Measurements from ENCODE around the gene HNRNPM. TPM values are rescaled to one million over a fixed set of nuclear protein-coding genes. Genes with fewer than 3 reads are reported as not detected.

Gene HNRNPM
- total RNA-seq, 1 donor from 2014 or later, result 59.0 TPM

- Histone ChIP-seq H3K9me3 (ENCODE audit: control insufficient read depth in 3 of 3, low read length in 3 of 3) (no peaks in the 10 kb centered on the region), H3K4me1 (ENCODE audit: control insufficient read depth in 3 of 3, insufficient read depth in 3 of 3, low read length in 3 of 3) (peaks cover 8 to 13% (median 10%) of the 10 kb centered on the region in 3 donors), H3K9ac (ENCODE audit: low read depth in 1 of 3, low read length in 3 of 3) (no peak overlapping the region), H3K4me3 (ENCODE audit: low read length in 3 of 3) (no peak overlapping the region), H3K27me3 (ENCODE audit: control insufficient read depth in 3 of 3, insufficient read depth in 3 of 3, low read length in 3 of 3) (no peaks in the 10 kb centered on the region), H3K27ac (ENCODE audit: low read depth, low read length) (no peak overlapping the region), H3K36me3 (ENCODE audit: control insufficient read depth in 3 of 3, insufficient read depth in 3 of 3, low read length in 3 of 3) (peaks cover 0 to 2% (median 0%) of the 10 kb centered on the region in 3 donors)
These were observed 58.7 kb downstream of the HNRNPM start for GRCh38 chr19:8503510-8503909.

GRCh38 chr19:8504171-8504570, 59.4 kb downstream of the HNRNPM start:
- H3K4me3 ChIP-seq (ENCODE audit: low read length in 3 of 3), result no peak overlapping the region
- H3K27me3 ChIP-seq (ENCODE audit: control insufficient read depth in 3 of 3, insufficient read depth in 3 of 3, low read length in 3 of 3), result no peaks in the 10 kb centered on the region
- H3K36me3 ChIP-seq (ENCODE audit: control insufficient read depth in 3 of 3, insufficient read depth in 3 of 3, low read length in 3 of 3), result peaks cover 0 to 2% (median 0%) of the 10 kb centered on the region in 3 donors
- H3K9ac ChIP-seq (ENCODE audit: low read depth in 1 of 3, low read length in 3 of 3), result no peak overlapping the region
- no peak overlapping the region for H3K27ac ChIP-seq (ENCODE audit: low read depth, low read length)
- peaks cover 8 to 13% (median 10%) of the 10 kb centered on the region in 3 donors for H3K4me1 ChIP-seq (ENCODE audit: control insufficient read depth in 3 of 3, insufficient read depth in 3 of 3, low read length in 3 of 3)
- H3K9me3 ChIP-seq (ENCODE audit: control insufficient read depth in 3 of 3, low read length in 3 of 3), result no peaks in the 10 kb centered on the region

GRCh38 chr19:8504919-8505318, 60.1 kb downstream of the HNRNPM start:
- Histone ChIP-seq H3K4me3 (ENCODE audit: low read length in 3 of 3) (no peak overlapping the region), H3K9me3 (ENCODE audit: control insufficient read depth in 3 of 3, low read length in 3 of 3) (no peaks in the 10 kb centered on the region), H3K36me3 (ENCODE audit: control insufficient read depth in 3 of 3, insufficient read depth in 3 of 3, low read length in 3 of 3) (peaks cover 0 to 2% (median 0%) of the 10 kb centered on the region in 3 donors), H3K4me1 (ENCODE audit: control insufficient read depth in 3 of 3, insufficient read depth in 3 of 3, low read length in 3 of 3) (peaks cover 8 to 13% (median 10%) of the 10 kb centered on the region in 3 donors), H3K27me3 (ENCODE audit: control insufficient read depth in 3 of 3, insufficient read depth in 3 of 3, low read length in 3 of 3) (no peaks in the 10 kb centered on the region), H3K27ac (ENCODE audit: low read depth, low read length) (no peak overlapping the region), H3K9ac (ENCODE audit: low read depth in 1 of 3, low read length in 3 of 3) (no peak overlapping the region)

- Histone ChIP-seq H3K9me3 (ENCODE audit: control insufficient read depth in 3 of 3, low read length in 3 of 3) (no peaks in the 10 kb centered on the region), H3K9ac (ENCODE audit: low read depth in 1 of 3, low read length in 3 of 3) (peak overlapping the region; percentile 59 to 84 (median 68)), H3K27me3 (ENCODE audit: control insufficient read depth in 3 of 3, insufficient read depth in 3 of 3, low read length in 3 of 3) (no peaks in the 10 kb centered on the region), H3K4me3 (ENCODE audit: low read length in 3 of 3) (peak overlapping the region; percentile 66 to 78 (median 76)), H3K36me3 (ENCODE audit: control insufficient read depth in 3 of 3, insufficient read depth in 3 of 3, low read length in 3 of 3) (peaks cover 0 to 2% (median 0%) of the 10 kb centered on the region in 3 donors), H3K4me1 (ENCODE audit: control insufficient read depth in 3 of 3, insufficient read depth in 3 of 3, low read length in 3 of 3) (peaks cover 8 to 13% (median 10%) of the 10 kb centered on the region in 3 donors), H3K27ac (ENCODE audit: low read depth, low read length) (no peak overlapping the region)
These were observed 61.1 kb downstream of the HNRNPM start for GRCh38 chr19:8505680-8506401.

- Histone ChIP-seq H3K4me3 (ENCODE audit: low read length in 3 of 3) (peak overlapping the region; percentile 66 to 78 (median 76)), H3K36me3 (ENCODE audit: control insufficient read depth in 3 of 3, insufficient read depth in 3 of 3, low read length in 3 of 3) (peaks cover 0 to 2% (median 0%) of the 10 kb centered on the region in 3 donors), H3K9ac (ENCODE audit: low read depth in 1 of 3, low read length in 3 of 3) (peak overlapping the region in 2 of 3 donors; percentile 59 to 84)
These were observed 61.7 kb downstream of the HNRNPM start for GRCh38 chr19:8506402-8506957.

GRCh38 chr19:8510589-8511115, 65.9 kb downstream of the HNRNPM start:
- Histone ChIP-seq H3K4me1 (ENCODE audit: control insufficient read depth in 3 of 3, insufficient read depth in 3 of 3, low read length in 3 of 3) (peaks cover 21 to 31% (median 23%) of the 10 kb centered on the region in 3 donors), H3K36me3 (ENCODE audit: control insufficient read depth in 3 of 3, insufficient read depth in 3 of 3, low read length in 3 of 3) (peaks cover 0 to 5% (median 2%) of the 10 kb centered on the region in 3 donors), H3K9ac (ENCODE audit: low read depth in 1 of 3, low read length in 3 of 3) (no peak overlapping the region), H3K9me3 (ENCODE audit: control insufficient read depth in 3 of 3, low read length in 3 of 3) (no peaks in the 10 kb centered on the region), H3K4me3 (ENCODE audit: low read length in 3 of 3) (no peak overlapping the region), H3K27ac (ENCODE audit: low read depth, low read length) (no peak overlapping the region), H3K27me3 (ENCODE audit: control insufficient read depth in 3 of 3, insufficient read depth in 3 of 3, low read length in 3 of 3) (no peaks in the 10 kb centered on the region)

More at GRCh38 chr19:8506402-8506957, 61.7 kb downstream of the HNRNPM start:
- no peaks in the 10 kb centered on the region for H3K27me3 ChIP-seq (ENCODE audit: control insufficient read depth in 3 of 3, insufficient read depth in 3 of 3, low read length in 3 of 3)
- peaks cover 8 to 13% (median 10%) of the 10 kb centered on the region in 3 donors for H3K4me1 ChIP-seq (ENCODE audit: control insufficient read depth in 3 of 3, insufficient read depth in 3 of 3, low read length in 3 of 3)
- no peak overlapping the region for H3K27ac ChIP-seq (ENCODE audit: low read depth, low read length)
- no peaks in the 10 kb centered on the region for H3K9me3 ChIP-seq (ENCODE audit: control insufficient read depth in 3 of 3, low read length in 3 of 3)

GRCh38 chr19:8511573-8512101, 66.9 kb downstream of the HNRNPM start:
- Histone ChIP-seq H3K27ac (ENCODE audit: low read depth, low read length) (no peak overlapping the region), H3K27me3 (ENCODE audit: control insufficient read depth in 3 of 3, insufficient read depth in 3 of 3, low read length in 3 of 3) (no peaks in the 10 kb centered on the region), H3K36me3 (ENCODE audit: control insufficient read depth in 3 of 3, insufficient read depth in 3 of 3, low read length in 3 of 3) (peaks cover 0 to 5% (median 2%) of the 10 kb centered on the region in 3 donors), H3K4me3 (ENCODE audit: low read length in 3 of 3) (no peak overlapping the region), H3K4me1 (ENCODE audit: control insufficient read depth in 3 of 3, insufficient read depth in 3 of 3, low read length in 3 of 3) (peaks cover 15 to 21% (median 15%) of the 10 kb centered on the region in 3 donors), H3K9ac (ENCODE audit: low read depth in 1 of 3, low read length in 3 of 3) (no peak overlapping the region), H3K9me3 (ENCODE audit: control insufficient read depth in 3 of 3, low read length in 3 of 3) (no peaks in the 10 kb centered on the region)

GRCh38 chr19:8512115-8512967, 67.6 kb downstream of the HNRNPM start:
- Histone ChIP-seq H3K4me3 (ENCODE audit: low read length in 3 of 3) (peak overlapping the region in 2 of 3 donors; percentile 89), H3K9ac (ENCODE audit: low read depth in 1 of 3, low read length in 3 of 3) (peak overlapping the region in 2 of 3 donors; percentile 94 to 96), H3K27me3 (ENCODE audit: control insufficient read depth in 3 of 3, insufficient read depth in 3 of 3, low read length in 3 of 3) (no peaks in the 10 kb centered on the region), H3K27ac (ENCODE audit: low read depth, low read length) (no peak overlapping the region), H3K36me3 (ENCODE audit: control insufficient read depth in 3 of 3, insufficient read depth in 3 of 3, low read length in 3 of 3) (peaks cover 0 to 5% (median 0%) of the 10 kb centered on the region in 3 donors), H3K4me1 (ENCODE audit: control insufficient read depth in 3 of 3, insufficient read depth in 3 of 3, low read length in 3 of 3) (peaks cover 15 to 20% (median 15%) of the 10 kb centered on the region in 3 donors), H3K9me3 (ENCODE audit: control insufficient read depth in 3 of 3, low read length in 3 of 3) (no peaks in the 10 kb centered on the region)

GRCh38 chr19:8513036-8513686, 68.4 kb downstream of the HNRNPM start:
- Histone ChIP-seq H3K36me3 (ENCODE audit: control insufficient read depth in 3 of 3, insufficient read depth in 3 of 3, low read length in 3 of 3) (peaks cover 0 to 5% (median 0%) of the 10 kb centered on the region in 3 donors), H3K27ac (ENCODE audit: low read depth, low read length) (peak overlapping the region; percentile 97), H3K4me3 (ENCODE audit: low read length in 3 of 3) (peak overlapping the region; percentile 81 to 89 (median 89)), H3K4me1 (ENCODE audit: control insufficient read depth in 3 of 3, insufficient read depth in 3 of 3, low read length in 3 of 3) (peaks cover 17 to 20% (median 18%) of the 10 kb centered on the region in 3 donors), H3K27me3 (ENCODE audit: control insufficient read depth in 3 of 3, insufficient read depth in 3 of 3, low read length in 3 of 3) (no peaks in the 10 kb centered on the region), H3K9me3 (ENCODE audit: control insufficient read depth in 3 of 3, low read length in 3 of 3) (no peaks in the 10 kb centered on the region), H3K9ac (ENCODE audit: low read depth in 1 of 3, low read length in 3 of 3) (peak overlapping the region; percentile 84 to 96 (median 94))
